Measurements from ENCODE around the gene RCOR2.

DNA sequence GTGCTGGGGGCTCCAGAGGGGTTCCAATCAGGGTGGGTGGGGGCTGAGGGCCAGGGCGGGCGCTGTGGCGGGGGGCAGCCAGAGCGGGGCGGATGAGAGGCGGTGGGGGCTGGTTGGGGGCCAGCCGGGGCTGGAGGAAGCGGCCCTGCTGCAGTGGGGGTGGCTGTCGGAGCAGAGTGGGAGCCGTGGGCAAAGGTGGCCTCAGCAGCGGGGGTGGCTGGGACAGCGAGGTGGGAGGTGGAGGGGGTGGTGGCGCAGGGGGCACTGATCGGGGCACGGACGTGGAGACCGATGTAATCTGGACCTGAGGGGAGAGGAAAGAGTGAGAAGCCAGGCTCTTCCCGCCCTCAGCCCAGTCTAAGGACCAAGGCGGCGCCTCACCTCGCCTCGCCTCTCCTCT is 5.1 kb downstream of the RCOR2 start:
- no peak for TF ChIP-seq CTCF (conservative IDR thresholded peaks at IDR 0.05; ENCODE audit: low read depth, low read length)
- TF ChIP-seq EZH2 (IDR thresholded peaks at IDR 0.05; ENCODE audit: borderline replicate concordance, low read depth, low read length, poor library complexity, severe bottlenecking): no peak

Measured in A673 (cell line).